ENCODE measurements around the gene MB21D2. TPM values are rescaled to one million over a fixed set of nuclear protein-coding genes. Genes with fewer than 3 reads are reported as not detected.

The MB21D2 gene
- total RNA-seq, 2 experiments from 2014 or later: 19.8 to 21.0 TPM

- peaks cover 74% of the 10 kb centered on the region for H3K4me1 Mint-ChIP-seq
- H3K27me3 Mint-ChIP-seq: no peaks in the 10 kb centered on the region
- no peak for DNase-seq
- H3K27ac Mint-ChIP-seq: no peak overlapping the region
- ChIA-PET POLR2A (interaction anchor here (1.1 to 6.5 kb wide), 4 partner anchors 9 to 14 kb away, joined by 3 to 93 read pairs (median 24); no protein-coding TSS in a partner anchor), CTCF (interaction anchor here (1.9 kb wide), 1 partner anchor 15 kb away, joined by 4 read pairs; the partner anchor contains the start of gene MB21D2)
- H3K9me3 Mint-ChIP-seq: peaks cover 20% of the 10 kb centered on the region
- H3K36me3 Mint-ChIP-seq (ENCODE audit: low read depth): peaks cover 77% of the 10 kb centered on the region
- no peak overlapping the region for H3K4me3 Mint-ChIP-seq
These were observed 15.1 kb downstream of the MB21D2 start for GRCh38 chr3:192902549-192902948.

- Mint-ChIP-seq H3K9me3 (peaks cover 20% of the 10 kb centered on the region), H3K4me3 (no peak overlapping the region), H3K27me3 (no peaks in the 10 kb centered on the region), H3K27ac (no peak overlapping the region), H3K36me3 (ENCODE audit: low read depth) (peaks cover 81% of the 10 kb centered on the region), H3K4me1 (peaks cover 74% of the 10 kb centered on the region)
- POLR2A ChIA-PET: interaction anchor here (3.0 to 6.5 kb wide), 3 partner anchors 8 to 13 kb away, joined by 18 to 93 read pairs (median 30); no protein-coding TSS in a partner anchor
- CTCF ChIA-PET: no interaction called here
- no peak for DNase-seq
These were observed 16.2 kb downstream of the MB21D2 start for GRCh38 chr3:192901435-192901834.

GRCh38 chr3:192899540-192899982 lies 18.1 kb downstream of the MB21D2 start:
- no peak for DNase-seq
- Mint-ChIP-seq H3K4me1 (peaks cover 78% of the 10 kb centered on the region), H3K36me3 (ENCODE audit: low read depth) (peaks cover 78% of the 10 kb centered on the region)

GRCh38 chr3:192897005-192897404 lies 20.7 kb downstream of the MB21D2 start:
- Mint-ChIP-seq H3K9me3 (peaks cover 8% of the 10 kb centered on the region), H3K27me3 (peaks cover 2% of the 10 kb centered on the region), H3K36me3 (ENCODE audit: low read depth) (peaks cover 61% of the 10 kb centered on the region), H3K4me3 (no peak overlapping the region), H3K4me1 (peaks cover 90% of the 10 kb centered on the region), H3K27ac (peak overlapping the region; percentile 73)
- POLR2A ChIA-PET: interaction anchor here (1.0 to 15.3 kb wide), 4 partner anchors 8 to 19 kb away, joined by 3 to 299 read pairs (median 48); partner anchors contain the start of gene MB21D2
- CTCF ChIA-PET: interaction anchor here (1.0 to 4.3 kb wide), 2 partner anchors 9 to 17 kb away, joined by 5 to 22 read pairs; no protein-coding TSS in a partner anchor
- DNase-seq: no peak

More at GRCh38 chr3:192899540-192899982, 18.1 kb downstream of the MB21D2 start:
- H3K4me3 Mint-ChIP-seq: no peak overlapping the region
- CTCF ChIA-PET: interaction anchor here (0.7 to 4.3 kb wide), 8 partner anchors 8 to 86 kb away, joined by 3 to 22 read pairs (median 4); partner anchors contain the start of gene MB21D2
- POLR2A ChIA-PET: interaction anchor here (0.8 to 15.3 kb wide), 11 partner anchors 8 to 1417 kb away, joined by 3 to 299 read pairs (median 5); partner anchors contain the start of gene MB21D2
- peaks cover 2% of the 10 kb centered on the region for H3K27me3 Mint-ChIP-seq
- H3K9me3 Mint-ChIP-seq: peaks cover 20% of the 10 kb centered on the region
- H3K27ac Mint-ChIP-seq: peak overlapping the region; percentile 97

- H3K4me3 Mint-ChIP-seq: no peak overlapping the region
- ChIA-PET POLR2A (interaction anchor here (1.2 to 15.3 kb wide), 3 partner anchors 8 to 20 kb away, joined by 3 to 299 read pairs (median 93); partner anchors contain the start of gene MB21D2), CTCF (interaction anchor here (2.5 kb wide), 1 partner anchor 22 kb away, joined by 6 read pairs; the partner anchor contains the start of gene MB21D2)
- H3K36me3 Mint-ChIP-seq (ENCODE audit: low read depth): peaks cover 62% of the 10 kb centered on the region
- H3K27me3 Mint-ChIP-seq: peaks cover 2% of the 10 kb centered on the region
- H3K9me3 Mint-ChIP-seq: peaks cover 8% of the 10 kb centered on the region
- DNase-seq: no peak
- peaks cover 94% of the 10 kb centered on the region for H3K4me1 Mint-ChIP-seq
- peak overlapping the region; percentile 73 for H3K27ac Mint-ChIP-seq
These were observed 21.4 kb downstream of the MB21D2 start for GRCh38 chr3:192896208-192896607.

GRCh38 chr3:192894676-192895075 lies 23.0 kb downstream of the MB21D2 start:
- Mint-ChIP-seq H3K27ac (peak overlapping the region; percentile 96), H3K27me3 (peaks cover 2% of the 10 kb centered on the region), H3K9me3 (peaks cover 5% of the 10 kb centered on the region), H3K4me1 (peaks cover 95% of the 10 kb centered on the region), H3K36me3 (ENCODE audit: low read depth) (peaks cover 55% of the 10 kb centered on the region), H3K4me3 (no peak overlapping the region)
- POLR2A ChIA-PET: interaction anchor here (3.6 to 15.3 kb wide), 4 partner anchors 8 to 77 kb away, joined by 18 to 299 read pairs (median 30); partner anchors contain the start of gene MB21D2
- no peak for DNase-seq
- CTCF ChIA-PET: interaction anchor here (2.5 to 4.0 kb wide), 2 partner anchors 20 to 24 kb away, joined by 6 to 20 read pairs; partner anchors contain the start of gene MB21D2

- POLR2A ChIA-PET: interaction anchor here (0.8 to 15.3 kb wide), 14 partner anchors 9 to 1413 kb away, joined by 3 to 299 read pairs (median 4); partner anchors contain the start of gene MB21D2
- peaks cover 2% of the 10 kb centered on the region for H3K9me3 Mint-ChIP-seq
- H3K4me1 Mint-ChIP-seq: peaks cover 96% of the 10 kb centered on the region
- H3K27ac Mint-ChIP-seq: peak overlapping the region; percentile 96
- DNase-seq: peak; percentile 86
- H3K36me3 Mint-ChIP-seq (ENCODE audit: low read depth): peaks cover 49% of the 10 kb centered on the region
- CTCF ChIA-PET: interaction anchor here (0.8 to 4.0 kb wide), 5 partner anchors 15 to 76 kb away, joined by 3 to 25 read pairs (median 9); partner anchors contain the start of gene MB21D2
- peak overlapping the region; percentile 33 for H3K4me3 Mint-ChIP-seq
- peaks cover 2% of the 10 kb centered on the region for H3K27me3 Mint-ChIP-seq
These were observed 24.5 kb downstream of the MB21D2 start for GRCh38 chr3:192892981-192893700.

GRCh38 chr3:192890347-192891335 lies 27.0 kb downstream of the MB21D2 start:
- Mint-ChIP-seq H3K27ac (peak overlapping the region; percentile 68), H3K4me1 (peaks cover 97% of the 10 kb centered on the region), H3K36me3 (ENCODE audit: low read depth) (peaks cover 42% of the 10 kb centered on the region), H3K27me3 (peaks cover under 1% of the 10 kb centered on the region), H3K9me3 (peaks cover 2% of the 10 kb centered on the region), H3K4me3 (peak overlapping the region; percentile 11)
- CTCF ChIA-PET: interaction anchor here (0.9 to 3.5 kb wide), 4 partner anchors 9 to 27 kb away, joined by 4 to 25 read pairs (median 10); partner anchors contain the start of gene MB21D2
- POLR2A ChIA-PET: interaction anchor here (0.9 to 15.3 kb wide), 7 partner anchors 9 to 73 kb away, joined by 3 to 299 read pairs (median 16); partner anchors contain the start of gene MB21D2
- DNase-seq: no peak

- CTCF ChIA-PET: interaction anchor here (1.3 to 3.5 kb wide), 3 partner anchors 10 to 28 kb away, joined by 5 to 12 read pairs (median 7); partner anchors contain the start of gene MB21D2
- Mint-ChIP-seq H3K27me3 (no peaks in the 10 kb centered on the region), H3K36me3 (ENCODE audit: low read depth) (peaks cover 44% of the 10 kb centered on the region), H3K27ac (peak overlapping the region; percentile 68), H3K4me3 (no peak overlapping the region), H3K9me3 (peaks cover 2% of the 10 kb centered on the region), H3K4me1 (peaks cover 96% of the 10 kb centered on the region)
- POLR2A ChIA-PET: interaction anchor here (0.9 to 15.3 kb wide), 5 partner anchors 10 to 49 kb away, joined by 3 to 299 read pairs (median 6); partner anchors contain the start of gene MB21D2
- DNase-seq: no peak
These were observed 28.0 kb downstream of the MB21D2 start for GRCh38 chr3:192889679-192890078.

- Mint-ChIP-seq H3K27me3 (no peaks in the 10 kb centered on the region), H3K27ac (peak overlapping the region; percentile 80), H3K9me3 (peaks cover 2% of the 10 kb centered on the region), H3K4me1 (peaks cover 83% of the 10 kb centered on the region), H3K4me3 (peak overlapping the region; percentile 28), H3K36me3 (ENCODE audit: low read depth) (peaks cover 40% of the 10 kb centered on the region)
- no peak for DNase-seq
- POLR2A ChIA-PET: interaction anchor here (0.9 to 15.3 kb wide), 6 partner anchors 11 to 70 kb away, joined by 3 to 299 read pairs (median 5); partner anchors contain the start of gene MB21D2
- CTCF ChIA-PET: interaction anchor here (1.0 to 3.5 kb wide), 7 partner anchors 9 to 152 kb away, joined by 3 to 12 read pairs (median 4); partner anchors contain the start of gene MB21D2
These were observed 29.5 kb downstream of the MB21D2 start for GRCh38 chr3:192888190-192888589.

- CTCF ChIA-PET: interaction anchor here (1.0 to 3.5 kb wide), 6 partner anchors 9 to 152 kb away, joined by 3 to 12 read pairs (median 4); partner anchors contain the start of gene MB21D2
- H3K36me3 Mint-ChIP-seq (ENCODE audit: low read depth): peaks cover 37% of the 10 kb centered on the region
- peak overlapping the region; percentile 28 for H3K4me3 Mint-ChIP-seq
- no peaks in the 10 kb centered on the region for H3K27me3 Mint-ChIP-seq
- DNase-seq: peak; percentile 39
- peaks cover 78% of the 10 kb centered on the region for H3K4me1 Mint-ChIP-seq
- H3K9me3 Mint-ChIP-seq: peaks cover 2% of the 10 kb centered on the region
- POLR2A ChIA-PET: interaction anchor here (0.7 to 15.3 kb wide), 7 partner anchors 12 to 70 kb away, joined by 3 to 299 read pairs (median 5); partner anchors contain the start of gene MB21D2
- H3K27ac Mint-ChIP-seq: peak overlapping the region; percentile 80
These were observed 30.0 kb downstream of the MB21D2 start for GRCh38 chr3:192887701-192888100.
